Esophagus muscularis mucosa (tissue), 4 donors: ENCODE results near the gene HES4. TPM values are rescaled to one million over a fixed set of nuclear protein-coding genes. Genes with fewer than 3 reads are reported as not detected.

Source experiments
- DNase-seq: peaks from one replicate; pipeline ENCODE4 v3.0.0-alpha.2; 2017; ENCODE audit errors: extremely low spot score
- H3K27ac ChIP-seq, 4 donors: fragments of 200-600 bp; sonication (generic); replicated peaks in 1 of 4; 1 replicate in 3 of 4; 2 replicates in 1 of 4; pipeline ENCODE4 v1.5.1; 2016 to 2019; ENCODE audit warnings: mild to moderate bottlenecking in 1 of 4
- H3K27me3 ChIP-seq, 4 donors: fragments of 200-600 bp; sonication (generic); one replicate each; pipeline versions ENCODE4 v1.5.1 to v1.6.0; 2016 to 2019
- H3K36me3 ChIP-seq, 4 donors: fragments of 200-600 bp; sonication (generic); one replicate each; pipeline ENCODE4 v1.5.1; 2016 to 2019
- H3K4me1 ChIP-seq, 4 donors: fragments of 200-600 bp; sonication (generic); one replicate each; pipeline ENCODE4 v1.5.1; 2016 to 2019
- H3K4me3 ChIP-seq, 4 donors: fragments of 200-600 bp; sonication (generic); 1 replicate in 2 of 4; 2 replicates in 2 of 4; pipeline ENCODE4 v1.5.1; 2016 to 2019; ENCODE audit warnings: mild to moderate bottlenecking in 4 of 4, moderate library complexity in 1 of 4
- H3K9me3 ChIP-seq, 4 donors: fragments of 200-600 bp; sonication (generic); 1 replicate in 3 of 4; 2 replicates in 1 of 4; pipeline ENCODE4 v1.5.1; 2016 to 2019
- CTCF ChIP-seq, 3 experiments: fragments of 200-600 bp in 2 of 3; fragments of 450-650 bp in 1 of 3; sonication (generic) in 2 of 3; IDR thresholded peaks; one replicate each; pipeline ENCODE4 v1.5.1; 2017 to 2019; ENCODE audit warnings: antibody characterized with exemption in 3 of 3, mild to moderate bottlenecking in 2 of 3, moderate library complexity in 1 of 3
- EP300 ChIP-seq: sonication (generic); formaldehyde crosslinking; IDR thresholded peaks from one replicate; pipeline ENCODE4 v1.6.1; 2017; ENCODE audit warnings: antibody characterized with exemption
- POLR2A ChIP-seq: fragments of 450-650 bp; IDR thresholded peaks from one replicate; pipeline ENCODE4 v1.6.1; 2017; ENCODE audit warnings: antibody characterized with exemption, moderate library complexity, mild to moderate bottlenecking, low read depth
- POLR2AphosphoS5 ChIP-seq, 2 donors: sonication (generic); formaldehyde crosslinking; IDR thresholded peaks; one replicate each; pipeline ENCODE4 v1.6.1; 2017; ENCODE audit warnings: antibody characterized with exemption in 2 of 2
- WGBS: methylation state at CpG from one replicate; pipeline ENCODE4 v1.1.5; 2018; 5-methylcytosine and 5-hydroxymethylcytosine counted together
- intact Hi-C: fragments of 100-400 bp; cut with DNase I; formaldehyde crosslinking; loops from one replicate; pipeline ENCODE4 v1.15.1; 2023
- total RNA-seq, 4 donors: library from RNA; depleted of rRNA; stranded (reverse); fragments of >200 nt; gene quantifications; one replicate each; pipeline versions ENCODE4 v1.1.0 to v1.2.1, GENCODE V29; 2016

Gene HES4
- total RNA-seq, 4 donors from 2014 or later = 37.8 to 90.4 (median 65.0) TPM

- no peak for TF ChIP-seq POLR2AphosphoS5 (IDR thresholded peaks at IDR 0.05)
- no peak for TF ChIP-seq CTCF (IDR thresholded peaks at IDR 0.05)
- no peak for TF ChIP-seq EP300
- TF ChIP-seq POLR2A = no peak
- Histone ChIP-seq H3K4me3 (no peak overlapping the region), H3K27ac (no peak overlapping the region), H3K36me3 (peaks cover 0 to 2% (median 0%) of the 10 kb centered on the region in 4 donors), H3K4me1 (peaks cover 14 to 22% (median 20%) of the 10 kb centered on the region in 4 donors), H3K9me3 (no peaks in the 10 kb centered on the region), H3K27me3 (peaks cover 0 to 84% (median 32%) of the 10 kb centered on the region in 4 donors)
- no peak for DNase-seq
- intact Hi-C loops = no loop called here
- 13% methylated on average over 7 of the region's 33 CpGs for WGBS
These were observed 29.5 kb downstream of the HES4 start for GRCh38 chr1:970242-970972.

- Histone ChIP-seq H3K27me3 (peaks cover 0 to 74% (median 30%) of the 10 kb centered on the region in 4 donors), H3K36me3 (peaks cover 0 to 8% (median 0%) of the 10 kb centered on the region in 4 donors), H3K4me3 (no peak overlapping the region), H3K9me3 (no peaks in the 10 kb centered on the region), H3K4me1 (peaks cover 14 to 20% (median 19%) of the 10 kb centered on the region in 4 donors), H3K27ac (no peak overlapping the region)
- intact Hi-C loops = no loop called here
- DNase-seq = no peak
- TF ChIP-seq POLR2AphosphoS5 (IDR thresholded peaks at IDR 0.05) = no peak
- TF ChIP-seq CTCF (IDR thresholded peaks at IDR 0.05) = no peak
- no peak for TF ChIP-seq EP300
- WGBS = 79% methylated on average over 15 of the region's 15 CpGs
These were observed 30.5 kb downstream of the HES4 start for GRCh38 chr1:969260-969855.

GRCh38 chr1:967466-968343 is 32.2 kb downstream of the HES4 start:
- Histone ChIP-seq H3K27ac (no peak overlapping the region), H3K9me3 (no peaks in the 10 kb centered on the region), H3K36me3 (peaks cover 0 to 23% (median 13%) of the 10 kb centered on the region in 4 donors), H3K27me3 (peaks cover 0 to 57% (median 24%) of the 10 kb centered on the region in 4 donors), H3K4me3 (peak overlapping the region in 3 of 4 donors; percentile 56 to 67 (median 62)), H3K4me1 (peaks cover 14 to 20% (median 19%) of the 10 kb centered on the region in 4 donors)
- DNase-seq = no peak
- intact Hi-C loops = no loop called here
- 69% methylated on average over 12 of the region's 23 CpGs for WGBS
- TF ChIP-seq CTCF (IDR thresholded peaks at IDR 0.05) (no peak), POLR2AphosphoS5 (IDR thresholded peaks at IDR 0.05) (no peak), POLR2A (no peak), EP300 (no peak)

GRCh38 chr1:966704-967300 is 33.1 kb downstream of the HES4 start:
- H3K36me3 ChIP-seq = peaks cover 0 to 29% (median 21%) of the 10 kb centered on the region in 4 donors
- peak overlapping the region; percentile 39 to 66 (median 60) for H3K27ac ChIP-seq
- TF ChIP-seq EP300 = no peak
- TF ChIP-seq POLR2AphosphoS5 (IDR thresholded peaks at IDR 0.05) = peak; percentile 35 to 57
- TF ChIP-seq CTCF (IDR thresholded peaks at IDR 0.05) = no peak
- TF ChIP-seq POLR2A = no peak
- H3K9me3 ChIP-seq = no peaks in the 10 kb centered on the region
- peak overlapping the region; percentile 56 to 67 (median 64) for H3K4me3 ChIP-seq
- DNase-seq = no peak
- peaks cover 0 to 48% (median 17%) of the 10 kb centered on the region in 4 donors for H3K27me3 ChIP-seq
- intact Hi-C loops = no loop called here
- no CpG with 5 or more reads among the region's 60 CpGs for WGBS
- H3K4me1 ChIP-seq = peaks cover 14 to 26% (median 19%) of the 10 kb centered on the region in 4 donors
